HG02678 (cell line): ENCODE data around the gene ANKRD13B.

ENCODE experiments used
- ATAC-seq: cut with Tn5 transposase; IDR thresholded peaks from one replicate; pipeline ENCODE4 v1.9.1; 2021; ENCODE audit warnings: mild to moderate bottlenecking, moderate library complexity; ENCODE audit not compliant: unreplicated experiment

Gene ANKRD13B

DNA sequence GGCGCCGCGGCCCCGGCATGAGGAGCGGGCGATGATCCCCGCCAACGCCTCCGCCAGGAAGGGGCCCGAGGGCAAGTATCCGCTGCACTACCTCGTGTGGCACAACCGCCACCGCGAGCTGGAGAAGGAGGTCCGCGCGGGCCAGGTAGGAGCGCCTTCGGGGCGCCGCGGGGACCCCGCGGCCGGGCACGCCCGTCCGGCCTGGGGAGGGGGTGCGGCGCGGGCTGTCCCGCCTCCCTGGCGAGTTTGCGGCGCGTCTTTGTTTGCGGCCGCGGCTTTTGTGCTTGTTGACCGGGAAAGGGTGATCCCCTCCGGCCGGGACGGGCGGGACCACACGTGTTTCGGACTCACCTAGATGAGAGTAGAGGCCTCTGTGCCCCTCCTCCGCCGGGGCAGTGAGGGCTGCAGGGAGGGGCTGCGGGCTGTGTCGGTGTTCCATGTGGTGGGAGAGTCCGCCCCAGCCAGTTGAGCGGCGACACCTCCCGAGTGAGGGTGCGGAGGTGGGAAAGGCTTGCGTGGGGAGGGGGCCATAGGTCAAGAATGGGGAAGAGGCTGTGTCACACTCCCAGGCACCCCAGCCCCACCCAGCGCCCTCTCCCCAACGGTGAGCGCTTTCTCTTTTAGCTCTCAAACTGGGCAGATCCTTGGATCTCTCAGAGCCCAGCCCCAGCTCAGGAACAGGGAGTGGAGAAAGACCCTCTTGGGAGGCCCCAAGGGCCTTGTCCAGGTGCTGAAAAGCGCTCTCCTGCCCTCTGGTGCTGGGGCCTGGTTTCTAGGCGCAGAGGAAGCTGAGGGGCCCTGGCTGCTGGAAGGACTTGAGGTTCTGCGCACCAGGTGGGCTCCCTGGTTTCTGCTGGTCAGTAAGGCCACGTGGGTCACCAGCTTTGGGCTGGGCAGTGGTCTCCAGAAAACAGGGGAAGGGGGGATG, 923 bp downstream of the ANKRD13B start:
- no peak for ATAC-seq

DNA sequence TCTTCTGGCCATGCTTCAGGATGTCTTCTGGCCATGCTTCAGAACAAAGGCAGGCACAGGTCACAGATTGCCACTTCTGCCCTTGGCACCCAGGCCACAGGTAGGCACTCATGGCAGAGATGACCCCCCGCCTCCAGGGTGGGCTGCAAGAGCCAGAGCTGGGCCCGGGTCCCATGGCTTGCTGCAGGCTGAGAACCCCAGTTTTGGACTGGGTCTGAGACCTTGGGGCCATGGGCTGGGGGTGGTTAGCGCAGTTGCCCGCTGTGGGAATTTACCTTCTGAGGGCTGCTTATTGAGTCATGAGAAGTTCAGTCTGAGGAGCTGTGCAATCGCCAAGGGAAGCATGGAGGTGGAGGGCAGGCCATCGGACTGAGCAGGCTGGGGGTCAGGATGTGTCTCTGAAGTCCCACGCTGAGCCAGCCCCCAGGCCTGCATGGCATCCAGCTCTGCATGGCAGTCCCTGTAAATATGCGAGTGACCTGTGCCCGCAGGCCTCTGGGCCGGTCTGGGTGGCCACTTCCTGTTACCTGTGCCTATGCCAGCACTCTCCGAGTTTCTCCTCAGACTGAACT, 1.7 kb downstream of the ANKRD13B start:
- no peak for ATAC-seq

DNA sequence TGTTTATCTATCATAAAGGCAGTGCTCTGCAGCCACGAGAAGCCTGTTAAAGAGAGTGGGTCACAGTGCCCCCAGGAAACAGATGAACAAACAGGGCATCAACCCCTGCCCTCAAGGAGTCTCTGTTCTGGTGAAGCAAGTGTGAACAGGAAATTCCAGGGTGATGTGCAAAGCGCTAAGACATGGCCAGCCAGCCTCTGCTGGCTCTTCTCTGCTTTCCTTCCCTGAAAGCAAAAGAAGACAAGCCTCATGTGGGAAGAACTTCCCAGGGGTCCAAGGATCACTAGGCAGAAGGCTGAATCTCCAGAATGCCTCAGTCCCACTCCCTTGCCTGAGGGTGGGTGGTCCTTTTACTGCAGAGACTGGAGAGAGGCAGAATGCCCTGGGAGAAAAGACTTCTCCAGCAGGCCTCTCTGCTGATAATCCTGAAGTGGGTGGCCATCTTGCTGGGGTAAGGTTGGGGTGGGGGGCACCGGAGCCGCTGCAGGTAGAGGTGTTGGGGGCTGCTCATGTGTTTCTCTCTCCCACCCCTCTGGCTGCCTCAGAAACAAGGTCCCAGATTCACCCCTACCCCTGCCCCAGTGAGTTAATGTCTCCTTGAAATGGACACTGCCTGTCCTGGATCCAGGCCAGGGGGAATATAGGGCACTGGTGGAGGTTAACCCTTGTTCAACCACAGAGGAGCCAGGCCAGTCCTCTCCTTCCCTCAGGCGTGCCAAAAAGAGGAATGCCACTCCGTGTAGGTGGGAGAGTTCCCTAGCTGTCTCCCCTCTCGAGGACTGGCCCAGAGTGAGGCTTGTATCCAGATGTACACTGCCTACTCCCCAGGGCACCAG, 2.4 kb downstream of the ANKRD13B start:
- ATAC-seq, result no peak

DNA sequence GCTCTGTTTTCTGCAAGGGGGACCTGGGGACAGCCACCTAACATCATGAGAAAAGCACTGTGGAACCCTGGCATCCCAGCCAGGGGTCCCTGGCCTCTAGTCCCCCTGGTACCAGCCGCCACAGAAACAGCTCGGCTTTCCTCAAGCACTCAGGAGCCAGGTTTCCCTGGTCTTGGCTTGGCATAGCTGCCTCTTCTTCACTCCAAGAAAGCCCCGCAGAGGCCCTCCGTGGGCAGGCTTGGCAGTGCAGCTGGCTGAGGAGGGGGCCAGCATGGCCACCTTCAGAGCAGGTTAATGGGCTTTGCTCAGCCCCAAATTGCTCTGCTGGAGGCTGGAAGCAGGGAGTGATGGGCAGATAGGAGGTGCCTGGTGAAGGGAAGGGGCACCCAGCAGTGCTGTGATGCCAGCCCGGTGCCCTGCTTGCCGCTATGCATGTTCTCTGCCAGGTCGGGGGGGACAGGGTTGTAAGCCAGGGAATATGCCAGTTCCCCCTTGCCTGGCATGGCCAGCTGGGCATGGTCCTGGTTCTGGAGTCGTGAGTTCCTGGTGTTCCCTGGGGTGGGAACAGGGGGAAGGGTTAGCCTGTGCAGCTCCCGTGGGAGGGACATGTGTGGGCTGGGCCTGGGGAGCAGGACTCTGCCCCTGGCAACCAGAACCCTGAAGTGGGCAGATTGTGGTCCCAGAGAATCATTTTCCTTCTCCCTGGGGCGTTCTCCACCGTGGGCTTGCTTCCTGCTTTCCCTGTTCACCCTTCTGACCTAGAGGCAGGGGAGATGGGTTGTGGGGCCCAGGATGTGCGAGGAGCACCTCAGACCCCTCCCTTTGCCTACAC, 3.2 kb downstream of the ANKRD13B start:
- no peak for ATAC-seq

DNA sequence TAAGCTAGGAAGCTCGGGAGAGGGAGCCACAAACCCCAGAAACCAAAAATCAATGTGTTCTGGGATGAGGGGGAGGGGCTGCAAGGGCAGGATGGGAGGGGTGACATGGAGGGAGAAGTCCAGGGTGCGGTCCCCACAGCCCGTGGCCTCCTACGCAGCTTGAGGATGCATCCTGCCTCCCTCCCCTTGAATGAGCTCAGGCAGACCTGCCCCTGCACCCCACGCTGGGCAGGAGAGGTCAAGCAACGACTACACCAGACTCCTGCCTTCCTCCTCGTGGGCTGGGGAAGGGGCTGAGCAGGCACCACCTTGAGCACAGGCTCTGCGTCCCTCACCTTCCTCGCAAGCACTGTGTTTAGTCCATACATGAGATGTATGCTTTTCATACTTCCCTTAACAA, 3.9 kb downstream of the ANKRD13B start:
- ATAC-seq, result no peak

DNA sequence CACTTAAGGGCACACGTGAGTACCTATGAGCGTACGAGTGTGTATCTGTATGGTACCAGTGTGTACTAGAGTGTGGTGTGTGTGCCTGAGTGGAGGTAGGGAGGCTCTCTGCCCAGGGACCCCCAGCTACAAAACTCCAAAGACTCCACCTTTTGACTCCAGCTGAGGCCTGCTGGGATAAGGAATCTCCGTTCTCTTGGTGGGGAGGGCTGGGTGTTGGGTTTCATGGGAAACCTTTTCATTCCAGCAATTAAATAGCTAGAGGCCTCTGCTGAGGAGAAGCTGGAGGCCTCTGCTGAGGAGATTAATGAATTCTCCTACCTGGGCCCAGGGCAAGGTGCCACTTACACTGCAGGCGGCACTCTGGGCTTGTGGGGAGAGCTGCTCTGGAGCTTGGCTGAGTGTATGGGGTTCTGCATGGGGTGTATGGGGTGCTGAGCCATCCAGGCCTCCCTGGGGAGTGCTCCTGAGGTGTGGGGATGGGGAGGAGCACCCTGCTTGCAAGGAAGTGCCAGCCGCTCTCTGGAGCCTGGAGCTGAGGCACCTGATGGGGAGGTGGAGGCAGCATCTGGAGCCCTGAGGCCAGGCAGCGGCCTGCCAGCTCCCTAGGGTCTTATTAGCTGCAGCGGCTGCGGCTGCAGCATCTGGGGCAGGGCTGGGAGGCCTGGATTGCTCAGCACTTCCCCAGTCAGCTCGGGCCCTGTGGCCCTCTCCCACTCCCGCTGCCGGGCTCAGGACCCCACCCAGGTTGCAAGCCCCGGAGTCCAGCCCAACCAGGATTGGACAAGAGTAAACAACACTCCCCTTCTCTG, 4.6 kb downstream of the ANKRD13B start:
- ATAC-seq, result no peak

DNA sequence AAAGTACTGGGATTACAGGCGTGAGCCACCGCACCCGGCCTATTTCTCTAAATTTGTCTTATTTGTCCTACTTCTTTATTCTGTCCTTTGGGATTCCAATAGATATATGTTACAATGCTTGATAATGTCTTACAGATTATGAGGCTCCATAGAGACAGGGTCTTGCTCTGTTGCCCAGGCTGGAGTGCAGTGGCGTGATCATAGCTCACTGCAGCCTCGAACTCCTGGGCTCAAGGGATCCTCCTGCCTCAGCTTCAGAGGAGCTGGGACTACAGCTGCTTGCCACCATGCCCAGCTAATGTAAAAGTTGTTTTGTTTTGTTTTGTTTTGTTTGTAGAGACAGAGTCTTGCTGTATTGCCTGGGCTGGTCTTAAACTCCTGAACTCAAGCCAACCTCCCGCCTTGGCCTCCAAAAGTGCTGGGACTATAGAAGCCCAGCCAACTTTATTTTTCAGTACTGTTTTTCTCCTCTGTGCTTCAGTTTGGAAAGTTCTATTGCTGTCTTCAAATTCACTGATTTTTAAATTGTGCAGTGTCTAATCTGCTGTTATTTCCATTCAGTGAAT, 10.3 kb downstream of the ANKRD13B start:
- no peak for ATAC-seq

DNA sequence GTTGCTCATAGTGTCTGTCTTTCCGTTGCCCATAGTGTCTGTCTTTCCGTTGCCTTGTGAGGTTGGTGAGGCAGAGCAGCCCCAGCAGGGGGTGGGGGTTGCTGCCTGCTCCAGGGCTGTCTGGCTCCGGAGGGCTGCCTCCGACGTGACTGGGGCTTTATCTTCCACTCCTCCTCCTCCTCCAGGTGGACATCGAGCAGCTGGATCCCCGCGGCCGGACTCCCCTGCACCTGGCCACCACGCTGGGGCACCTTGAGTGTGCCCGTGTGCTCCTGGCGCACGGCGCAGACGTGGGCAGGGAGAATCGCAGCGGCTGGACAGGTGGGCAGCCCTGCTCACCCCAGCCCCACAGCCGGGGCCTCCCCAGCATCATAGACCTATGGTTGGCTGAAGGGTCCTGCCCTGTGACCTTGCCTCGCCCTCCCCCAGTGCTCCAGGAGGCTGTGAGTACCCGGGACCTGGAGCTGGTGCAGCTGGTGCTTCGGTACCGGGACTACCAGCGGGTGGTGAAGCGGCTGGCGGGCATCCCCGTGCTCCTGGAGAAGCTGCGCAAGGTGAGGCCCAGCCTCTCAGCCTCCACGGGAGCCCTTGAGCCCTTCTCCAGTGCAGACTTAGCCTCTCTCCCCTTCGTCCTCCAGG, 14.7 kb downstream of the ANKRD13B start:
- ATAC-seq, result no peak

DNA sequence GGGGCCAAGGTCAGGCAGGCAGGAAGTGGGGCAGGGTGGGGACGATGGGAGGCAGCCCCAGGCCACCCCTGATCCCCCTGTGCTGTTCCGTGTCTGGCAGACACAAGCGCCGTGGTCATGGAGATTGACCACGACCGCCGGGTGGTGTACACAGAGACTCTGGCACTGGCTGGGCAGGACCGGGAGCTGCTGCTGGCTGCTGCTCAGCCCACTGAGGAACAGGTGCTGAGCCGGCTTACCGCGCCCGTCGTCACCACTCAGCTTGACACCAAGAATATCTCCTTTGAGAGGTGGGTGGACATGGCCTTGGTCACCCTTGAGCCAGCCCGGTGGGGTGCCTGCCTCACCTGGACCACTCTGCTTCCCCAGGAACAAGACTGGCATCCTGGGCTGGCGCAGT, 16.1 kb downstream of the ANKRD13B start:
- no peak for ATAC-seq

DNA sequence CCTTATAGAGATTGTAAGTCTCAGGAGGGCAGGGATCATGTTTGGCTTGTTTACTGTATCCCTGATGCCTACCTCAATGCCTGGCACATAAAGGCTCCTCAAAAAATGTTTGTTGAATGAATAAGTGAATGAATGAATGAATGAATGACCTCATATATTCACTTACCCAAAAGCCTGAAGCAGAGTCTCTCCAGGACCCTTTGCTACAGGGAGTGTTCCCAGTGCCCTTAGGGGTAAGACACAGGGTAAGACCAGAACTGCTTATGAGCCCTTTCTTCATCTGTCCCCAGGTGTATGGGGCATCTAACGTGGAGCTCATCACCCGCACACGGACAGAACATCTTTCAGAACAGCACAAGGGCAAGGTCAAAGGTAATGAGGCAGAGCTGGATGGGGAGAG, 17.5 kb downstream of the ANKRD13B start:
- no peak for ATAC-seq

DNA sequence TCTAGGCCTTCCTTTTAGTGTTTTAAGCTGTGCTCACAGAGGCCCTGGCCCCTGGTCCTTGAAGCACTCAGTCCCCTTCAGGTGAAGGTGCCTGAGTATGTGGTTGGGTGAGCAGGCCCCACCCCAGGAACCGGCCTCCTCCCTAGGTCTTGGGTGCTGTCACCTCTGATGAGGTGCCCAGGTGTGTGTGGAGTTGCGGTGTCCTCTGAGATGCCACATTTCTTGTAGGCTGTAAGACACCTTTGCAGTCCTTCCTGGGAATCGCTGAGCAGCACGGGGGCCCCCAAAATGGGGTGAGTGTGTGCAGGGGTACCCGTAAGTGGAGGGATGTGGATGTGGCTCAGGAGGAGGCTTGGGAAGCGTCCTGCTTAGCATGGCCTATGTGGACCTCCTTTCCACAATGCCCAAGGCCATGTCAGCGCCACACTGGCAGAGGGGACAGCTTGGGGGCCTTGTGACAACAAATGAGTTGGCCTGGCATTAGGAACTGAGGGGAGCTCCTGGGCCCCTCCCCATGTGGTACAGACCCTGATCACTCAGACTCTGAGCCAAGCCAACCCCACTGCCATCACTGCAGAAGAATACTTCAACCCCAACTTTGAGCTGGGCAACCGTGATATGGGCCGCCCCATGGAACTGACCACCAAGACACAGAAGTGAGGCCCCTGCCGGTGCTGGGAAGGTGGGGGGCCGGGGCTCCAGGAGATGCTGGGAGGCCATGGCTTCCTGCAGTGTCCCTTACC, 18.6 kb downstream of the ANKRD13B start:
- ATAC-seq, result no peak

DNA sequence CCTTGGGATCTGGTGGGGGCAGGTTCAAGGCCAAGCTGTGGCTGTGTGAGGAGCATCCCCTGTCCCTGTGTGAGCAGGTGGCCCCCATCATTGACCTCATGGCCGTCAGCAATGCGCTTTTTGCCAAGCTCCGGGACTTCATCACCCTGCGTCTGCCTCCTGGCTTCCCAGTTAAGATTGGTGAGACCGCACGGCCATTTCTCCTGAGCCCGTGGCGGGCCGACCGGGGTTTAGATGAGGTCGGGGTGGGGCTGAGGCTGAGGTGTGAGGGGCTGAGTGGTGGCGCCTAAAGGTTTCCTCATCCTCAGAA, 19.1 kb downstream of the ANKRD13B start:
- no peak for ATAC-seq

DNA sequence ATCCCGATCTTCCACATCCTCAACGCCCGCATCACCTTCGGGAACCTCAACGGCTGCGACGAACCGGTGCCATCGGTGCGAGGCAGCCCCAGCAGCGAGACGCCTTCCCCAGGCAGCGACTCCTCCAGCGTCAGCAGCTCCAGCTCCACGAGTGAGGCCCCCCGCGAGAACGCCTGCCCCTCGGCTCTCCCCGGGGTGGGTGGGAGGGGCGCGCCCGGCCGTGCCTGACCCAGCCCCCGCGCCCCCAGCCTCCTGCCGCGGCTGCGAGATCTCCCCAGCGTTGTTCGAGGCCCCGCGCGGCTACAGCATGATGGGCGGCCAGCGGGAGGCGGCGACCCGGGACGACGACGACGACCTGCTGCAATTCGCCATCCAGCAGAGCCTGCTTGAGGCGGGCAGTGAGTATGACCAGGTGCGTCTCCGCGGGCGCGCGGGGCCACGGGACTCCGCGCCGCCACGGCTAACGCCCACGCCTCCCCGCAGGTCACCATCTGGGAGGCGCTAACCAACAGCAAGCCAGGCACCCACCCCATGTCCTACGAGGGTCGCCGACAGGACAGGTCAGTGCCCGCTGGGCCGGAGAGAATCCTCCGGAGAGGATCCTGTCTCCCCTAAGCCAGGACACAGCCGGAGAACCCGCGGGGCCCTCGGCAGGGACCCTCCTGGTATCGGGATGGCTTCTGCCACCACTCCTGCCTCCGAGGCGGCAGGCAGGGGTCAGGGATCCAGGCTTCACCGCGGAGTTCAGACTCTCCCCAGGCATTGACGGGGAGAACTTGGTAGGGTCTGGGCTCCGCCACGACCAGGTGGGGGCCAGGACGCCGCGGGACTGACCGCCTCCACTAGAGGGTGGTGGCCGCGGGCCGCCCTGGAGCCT, 19.7 kb downstream of the ANKRD13B start:
- ATAC-seq, result no peak

DNA sequence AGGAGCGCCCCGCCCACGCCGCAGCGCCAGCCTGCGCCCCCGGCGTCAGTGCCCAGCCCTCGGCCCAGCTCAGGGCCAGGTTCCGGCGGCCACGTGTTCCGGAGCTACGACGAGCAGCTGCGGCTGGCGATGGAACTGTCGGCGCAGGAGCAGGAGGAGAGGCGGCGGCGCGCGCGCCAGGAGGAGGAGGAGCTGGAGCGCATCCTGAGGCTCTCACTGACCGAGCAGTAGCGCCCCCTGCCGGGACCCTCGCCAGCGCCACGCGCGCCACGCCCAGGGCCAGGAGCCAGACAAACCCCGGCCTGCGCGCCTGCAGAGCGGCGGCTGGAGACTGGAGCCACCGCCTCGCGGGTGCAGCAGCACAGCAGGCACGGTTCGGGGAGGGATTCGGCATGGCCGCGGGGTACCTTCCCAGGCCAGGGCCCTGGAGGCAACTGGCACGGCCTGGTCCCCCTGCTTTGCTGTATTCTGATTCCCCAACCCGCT, 20.5 kb downstream of the ANKRD13B start:
- ATAC-seq, result no peak

DNA sequence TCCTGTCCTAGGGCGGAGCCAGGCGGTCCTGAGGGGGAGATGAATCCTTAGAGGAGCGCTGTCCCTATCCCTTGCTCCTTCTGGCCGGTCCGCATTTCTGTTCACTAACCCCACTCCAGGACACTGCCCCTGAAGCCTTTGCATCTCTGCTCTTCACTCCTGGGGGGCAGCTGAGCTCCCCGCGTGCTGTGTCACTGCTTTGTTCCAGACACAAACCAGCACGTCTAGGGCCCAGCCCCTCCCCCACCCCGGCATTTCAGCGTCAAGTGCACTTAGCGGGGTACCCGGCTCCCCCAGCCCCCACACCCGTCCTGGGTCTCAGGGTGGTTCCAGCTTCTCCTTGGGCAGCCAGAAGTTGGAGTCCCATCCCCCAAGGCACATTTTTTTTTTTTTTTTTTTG, 20.9 kb downstream of the ANKRD13B start:
- ATAC-seq, result no peak

DNA sequence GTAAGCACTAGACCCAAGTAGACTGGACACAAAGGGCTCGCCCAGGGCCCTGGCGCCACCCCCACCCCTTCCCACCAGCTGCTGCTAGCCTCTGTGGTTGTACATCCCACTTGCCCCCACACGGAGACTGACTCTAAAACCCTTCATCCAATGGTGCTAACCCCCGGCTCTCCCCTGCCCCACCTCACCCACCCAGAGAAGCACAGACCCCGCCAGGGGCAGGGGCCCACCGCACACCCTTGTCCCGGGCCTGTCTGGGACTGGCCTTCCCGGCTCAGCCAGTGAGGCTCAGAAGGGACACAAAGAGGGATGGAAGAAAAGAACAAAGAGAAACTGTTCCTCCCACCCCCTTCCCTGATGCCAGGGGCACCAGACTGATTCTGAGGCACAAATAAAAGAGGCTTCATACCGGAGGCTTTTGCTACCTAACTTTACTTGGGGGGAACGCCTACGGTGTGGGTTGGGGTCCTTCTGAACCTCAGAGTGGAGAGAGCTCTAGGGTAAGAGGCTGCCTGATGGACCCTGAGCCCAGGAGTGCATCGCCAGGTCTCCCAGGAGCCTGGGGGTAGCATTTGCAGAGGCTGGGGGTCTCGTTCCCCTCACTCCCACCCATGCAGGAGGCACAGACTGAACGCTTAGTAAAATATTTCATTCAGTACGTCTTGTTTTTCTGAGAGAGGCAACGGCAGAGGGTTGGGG, 21.6 kb downstream of the ANKRD13B start:
- no peak for ATAC-seq

DNA sequence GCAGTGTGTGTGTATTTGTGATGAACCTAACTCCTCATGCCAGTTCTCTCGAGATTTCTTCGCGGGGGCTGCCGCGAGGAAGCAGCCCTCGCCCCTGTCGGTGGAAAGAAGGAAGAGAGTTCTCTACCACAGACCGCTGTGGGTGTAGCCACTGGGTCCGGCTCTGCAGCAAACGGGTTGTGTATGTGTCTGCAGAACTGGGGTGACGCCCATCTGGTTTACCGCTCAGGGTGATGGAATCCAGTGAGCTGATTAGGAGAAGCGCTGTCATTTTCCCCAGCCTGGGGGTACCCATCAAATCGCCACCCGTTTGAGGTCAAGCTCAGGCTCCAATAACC, 22.1 kb downstream of the ANKRD13B start:
- ATAC-seq, result no peak
